Esophagus squamous epithelium (tissue), 5 donors: Measurements from ENCODE around the gene SARNP. TPM values are rescaled to one million over a fixed set of nuclear protein-coding genes. Genes with fewer than 3 reads are reported as not detected.

Experiments used
- DNase-seq: peaks from one replicate; lab custom pipeline; 2025; lab: John Stamatoyannopoulos, UW
- H3K27ac ChIP-seq, 4 donors: fragments of 200-600 bp; sonication (generic); one replicate each; pipeline ENCODE4 v1.5.1; 2016 to 2019; ENCODE audit warnings: mild to moderate bottlenecking in 1 of 4
- H3K27me3 ChIP-seq, 4 donors: fragments of 200-600 bp; sonication (generic); 1 replicate in 3 of 4; 2 replicates in 1 of 4; pipeline versions ENCODE4 v1.5.1 to v1.6.0; 2017 to 2021; ENCODE audit warnings: antibody characterized with exemption in 1 of 4
- H3K36me3 ChIP-seq, 3 donors: fragments of 200-600 bp; sonication (generic); one replicate each; pipeline ENCODE4 v1.5.1; 2016 to 2019
- H3K4me1 ChIP-seq, 3 donors: fragments of 200-600 bp; sonication (generic); one replicate each; pipeline ENCODE4 v1.5.1; 2017 to 2019
- H3K4me3 ChIP-seq, 4 donors: fragments of 200-600 bp; sonication (generic); 1 replicate in 3 of 4; 2 replicates in 1 of 4; pipeline ENCODE4 v1.5.1; 2016 to 2019; ENCODE audit warnings: mild to moderate bottlenecking in 2 of 4, moderate library complexity in 1 of 4
- H3K9me3 ChIP-seq, 3 donors: fragments of 200-600 bp; sonication (generic); one replicate each; pipeline ENCODE4 v1.5.1; 2016 to 2019
- CTCF ChIP-seq, 6 experiments: fragments of 450-650 bp in 4 of 6; fragments of 200-600 bp in 2 of 6; sonication (generic) in 2 of 6; IDR thresholded peaks; one replicate each; pipeline ENCODE4 v1.5.1; 2016 to 2019; ENCODE audit warnings: antibody characterized with exemption in 6 of 6, mild to moderate bottlenecking in 4 of 6, moderate library complexity in 4 of 6
- POLR2A ChIP-seq, 4 donors: fragments of 450-650 bp; IDR thresholded peaks; one replicate each; pipeline ENCODE4 v1.6.1; 2017; ENCODE audit warnings: antibody characterized with exemption in 4 of 4, mild to moderate bottlenecking in 4 of 4, moderate library complexity in 3 of 4
- WGBS, 2 donors: methylation state at CpG; one replicate each; pipeline ENCODE4 v1.1.5; 2018; 5-methylcytosine and 5-hydroxymethylcytosine counted together
- intact Hi-C: fragments of 100-400 bp; cut with DNase I; formaldehyde crosslinking; loops from one replicate; pipeline ENCODE4 v1.15.0; 2022
- total RNA-seq, 4 donors: library from RNA; depleted of rRNA; stranded (reverse); fragments of >200 nt; gene quantifications; one replicate each; pipeline ENCODE4 v1.1.0, GENCODE V29; 2016
- donor health status: DM: yes; HTN: yes; CAD: no.

SARNP gene
- total RNA-seq, 4 donors from 2014 or later: 22.6 to 60.1 (median 53.7) TPM

- DNase-seq: no peak
- peaks cover 30 to 60% (median 30%) of the 10 kb centered on the region in 3 donors for H3K4me1 ChIP-seq
- H3K9me3 ChIP-seq: no peaks in the 10 kb centered on the region
- H3K4me3 ChIP-seq: peak overlapping the region; percentile 75 to 99 (median 94)
- H3K36me3 ChIP-seq: peaks cover 0 to 7% (median 0%) of the 10 kb centered on the region in 3 donors
- no peaks in the 10 kb centered on the region for H3K27me3 ChIP-seq
- intact Hi-C loops: no loop called here
- TF ChIP-seq POLR2A (IDR thresholded peaks at IDR 0.05) (no peak), CTCF (IDR thresholded peaks at IDR 0.05) (no peak)
- WGBS, 2 donors: 13 to 25% methylated on average over 1 of the region's 1 CpG
- peak overlapping the region; percentile 93 to 98 (median 96) for H3K27ac ChIP-seq
These were observed 13.9 kb upstream of the SARNP start for GRCh38 chr12:55831447-55831815.

GRCh38 chr12:55830601-55831446 is 13.3 kb upstream of the SARNP start:
- Histone ChIP-seq H3K36me3 (peaks cover 0 to 4% (median 0%) of the 10 kb centered on the region in 3 donors), H3K9me3 (no peaks in the 10 kb centered on the region), H3K27me3 (no peaks in the 10 kb centered on the region), H3K4me3 (peak overlapping the region; percentile 75 to 99 (median 94)), H3K4me1 (peaks cover 30 to 66% (median 36%) of the 10 kb centered on the region in 3 donors), H3K27ac (peak overlapping the region; percentile 93 to 98 (median 96))
- TF ChIP-seq CTCF (IDR thresholded peaks at IDR 0.05) (no peak), POLR2A (IDR thresholded peaks at IDR 0.05) (peak in 2 of 4 donors; percentile 36 to 68)
- intact Hi-C loops: no loop called here
- WGBS, 2 donors: 8 to 18% methylated on average over 5 to 8 of the region's 23 CpGs
- DNase-seq: no peak

GRCh38 chr12:55829967-55830600 is 12.6 kb upstream of the SARNP start:
- Histone ChIP-seq H3K27me3 (no peaks in the 10 kb centered on the region), H3K4me3 (peak overlapping the region; percentile 75 to 99 (median 94)), H3K9me3 (no peaks in the 10 kb centered on the region), H3K27ac (peak overlapping the region; percentile 93 to 98 (median 96)), H3K36me3 (no peaks in the 10 kb centered on the region), H3K4me1 (peaks cover 30 to 73% (median 40%) of the 10 kb centered on the region in 3 donors)
- no peak for TF ChIP-seq CTCF (IDR thresholded peaks at IDR 0.05)
- TF ChIP-seq POLR2A (IDR thresholded peaks at IDR 0.05): no peak
- 0% methylated on average over 6 to 7 of the region's 37 CpGs for WGBS, 2 donors
- no peak for DNase-seq
- intact Hi-C loops: loop anchor here (5.0 kb wide), 1 partner anchor 97 kb away; the partner anchor contains the start of gene PYM1

DNA sequence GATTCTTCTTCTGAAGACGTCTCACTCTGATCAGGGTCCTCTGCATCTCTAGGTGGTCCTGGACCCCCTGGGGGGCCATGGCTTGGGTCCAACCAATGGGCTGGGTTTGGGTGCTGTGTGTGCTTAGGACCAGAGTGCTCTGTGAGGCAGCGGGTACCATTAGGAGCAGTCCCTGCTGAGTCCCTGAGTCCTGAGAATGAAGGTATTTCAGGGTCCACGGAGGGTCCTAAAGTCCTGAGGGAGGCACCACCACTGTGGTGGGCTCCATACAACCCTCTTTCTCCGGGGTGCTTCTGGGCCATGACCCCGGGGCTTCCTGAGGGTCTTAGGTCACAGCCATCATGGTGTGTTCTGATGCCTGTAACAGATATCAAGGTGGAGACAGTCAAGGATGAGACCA is 10.8 kb upstream of the SARNP start:
- WGBS, 2 donors: 83 to 95% methylated on average over 1 to 4 of the region's 5 CpGs
- Histone ChIP-seq H3K4me1 (peaks cover 30 to 82% (median 43%) of the 10 kb centered on the region in 3 donors), H3K27ac (peak overlapping the region; percentile 91 to 98 (median 96)), H3K36me3 (peaks cover 0 to under 1% (median 0%) of the 10 kb centered on the region in 3 donors), H3K27me3 (no peaks in the 10 kb centered on the region), H3K9me3 (no peaks in the 10 kb centered on the region), H3K4me3 (peak overlapping the region in 1 of 4 donors; percentile 75)
- intact Hi-C loops: loop anchor here (5.0 kb wide), 1 partner anchor 99 kb away; the partner anchor contains the start of gene PYM1
- TF ChIP-seq POLR2A (IDR thresholded peaks at IDR 0.05) (no peak), CTCF (IDR thresholded peaks at IDR 0.05) (no peak)
- DNase-seq: no peak
